WTC11 (cell line): ENCODE results near the gene ETV6.

ENCODE experiments used
- CREB1 ChIP-seq: sonication (generic); formaldehyde crosslinking; IDR thresholded peaks from 2 replicates; pipeline ENCODE4 v1.8.0; 2023; ENCODE audit warnings: mild to moderate bottlenecking, missing genetic modification reagents
- PRRX2 ChIP-seq: fragments of 250-450 bp; sonication (Bioruptor Pico); IDR thresholded peaks from 2 replicates; pipeline ENCODE4 v1.8.0; 2021; ENCODE audit warnings: mild to moderate bottlenecking
- ZNF232 ChIP-seq: sonication (generic); formaldehyde crosslinking; IDR thresholded peaks from 2 replicates; pipeline ENCODE4 v1.8.0; 2022; ENCODE audit warnings: mild to moderate bottlenecking, missing genetic modification reagents
- TF ChIP-seq, protein P1 (sequence below): fragments of 200-600 bp; IDR thresholded peaks from 2 replicates; pipeline ENCODE4 v1.8.0; 2022; ENCODE audit warnings: antibody characterized with exemption

DNA sequence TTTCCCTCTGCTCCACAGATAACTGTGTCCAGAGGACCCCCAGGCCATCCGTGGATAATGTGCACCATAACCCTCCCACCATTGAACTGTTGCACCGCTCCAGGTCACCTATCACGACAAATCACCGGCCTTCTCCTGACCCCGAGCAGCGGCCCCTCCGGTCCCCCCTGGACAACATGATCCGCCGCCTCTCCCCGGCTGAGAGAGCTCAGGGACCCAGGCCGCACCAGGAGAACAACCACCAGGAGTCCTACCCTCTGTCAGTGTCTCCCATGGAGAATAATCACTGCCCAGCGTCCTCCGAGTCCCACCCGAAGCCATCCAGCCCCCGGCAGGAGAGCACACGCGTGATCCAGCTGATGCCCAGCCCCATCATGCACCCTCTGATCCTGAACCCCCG, 219.9 kb downstream of the ETV6 start:
- TF ChIP-seq, protein P1, sequence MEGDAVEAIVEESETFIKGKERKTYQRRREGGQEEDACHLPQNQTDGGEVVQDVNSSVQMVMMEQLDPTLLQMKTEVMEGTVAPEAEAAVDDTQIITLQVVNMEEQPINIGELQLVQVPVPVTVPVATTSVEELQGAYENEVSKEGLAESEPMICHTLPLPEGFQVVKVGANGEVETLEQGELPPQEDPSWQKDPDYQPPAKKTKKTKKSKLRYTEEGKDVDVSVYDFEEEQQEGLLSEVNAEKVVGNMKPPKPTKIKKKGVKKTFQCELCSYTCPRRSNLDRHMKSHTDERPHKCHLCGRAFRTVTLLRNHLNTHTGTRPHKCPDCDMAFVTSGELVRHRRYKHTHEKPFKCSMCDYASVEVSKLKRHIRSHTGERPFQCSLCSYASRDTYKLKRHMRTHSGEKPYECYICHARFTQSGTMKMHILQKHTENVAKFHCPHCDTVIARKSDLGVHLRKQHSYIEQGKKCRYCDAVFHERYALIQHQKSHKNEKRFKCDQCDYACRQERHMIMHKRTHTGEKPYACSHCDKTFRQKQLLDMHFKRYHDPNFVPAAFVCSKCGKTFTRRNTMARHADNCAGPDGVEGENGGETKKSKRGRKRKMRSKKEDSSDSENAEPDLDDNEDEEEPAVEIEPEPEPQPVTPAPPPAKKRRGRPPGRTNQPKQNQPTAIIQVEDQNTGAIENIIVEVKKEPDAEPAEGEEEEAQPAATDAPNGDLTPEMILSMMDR = no peak
- TF ChIP-seq ZNF232 (CRISPR knock-in tag) (no peak), PRRX2 (no peak), CREB1 (CRISPR knock-in tag) (no peak)
